ENCODE measurements around the gene ISCU. TPM values are rescaled to one million over a fixed set of nuclear protein-coding genes. Genes with fewer than 3 reads are reported as not detected.

The ISCU gene
- total and polyA plus RNA-seq, 2 of the 8 experiments (the other 6 are each of a cell fraction or from before 2014, with no cell fraction given), result 72.1 to 78.1 TPM

DNA sequence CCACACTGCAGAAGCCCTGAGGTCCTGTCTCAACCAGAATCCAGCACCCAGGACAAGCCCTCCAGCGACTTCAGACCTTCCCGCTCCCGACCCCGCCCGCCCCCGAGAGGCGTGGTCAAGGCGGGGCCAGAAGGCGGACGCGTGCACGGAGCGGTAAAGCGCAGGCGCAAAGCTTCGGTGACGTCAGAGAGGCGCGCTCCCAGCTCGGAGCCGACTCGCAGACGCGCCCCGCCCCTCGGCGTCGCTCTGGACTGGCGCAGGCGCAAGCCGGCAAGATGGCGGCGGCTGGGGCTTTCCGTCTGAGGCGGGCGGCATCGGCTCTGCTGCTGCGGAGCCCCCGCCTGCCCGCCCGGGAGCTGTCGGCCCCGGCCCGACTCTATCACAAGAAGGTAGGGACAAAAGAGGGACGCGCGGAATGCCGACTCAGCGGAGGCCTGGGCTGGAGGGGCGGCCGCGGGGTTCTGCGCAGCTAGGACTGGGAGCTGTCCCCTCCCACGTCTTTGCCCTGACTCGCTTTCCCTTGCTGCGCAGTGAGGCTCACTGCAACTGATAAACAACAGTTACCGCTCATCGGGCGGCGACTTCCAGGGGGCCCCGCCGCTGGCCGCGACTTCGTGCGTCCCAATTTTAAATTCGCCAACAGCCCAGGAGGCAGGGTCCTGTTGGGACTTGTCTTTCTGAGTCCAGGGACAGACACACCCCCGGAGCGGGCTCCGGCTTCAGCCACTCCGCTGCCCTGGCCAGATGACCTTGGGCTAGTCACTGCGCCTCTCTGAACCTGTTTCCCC lies at the start of gene ISCU (continued):
- TF ChIP-seq ZNF274 (IDR thresholded peaks at IDR 0.05; ENCODE audit: borderline replicate concordance, extremely low read depth, low read length) (no peak), EZH2 (IDR thresholded peaks at IDR 0.05; ENCODE audit: low read depth, low read length, severe bottlenecking) (no peak), POLR2AphosphoS5 (IDR thresholded peaks at IDR 0.05; ENCODE audit: low read depth, low read length) (no peak; the same call in 1 of the 2 replicates), SIX5 (IDR thresholded peaks at IDR 0.05; ENCODE audit: low read depth, low read length) (no peak), KDM5A (IDR thresholded peaks at IDR 0.05; ENCODE audit: low read length) (peak; percentile 93), RNF2 (IDR thresholded peaks at IDR 0.05; ENCODE audit: borderline replicate concordance, low read depth, low read length, missing control alignments, poor library complexity, severe bottlenecking) (no peak), ASH2L (IDR thresholded peaks at IDR 0.05; ENCODE audit: low read length) (peak; percentile 58), SIRT6 (IDR thresholded peaks at IDR 0.05; ENCODE audit: low read length) (no peak), NANOG (IDR thresholded peaks at IDR 0.05; ENCODE audit: insufficient read depth, low read depth, low read length, poor library complexity, severe bottlenecking) (no peak), SP4 (IDR thresholded peaks at IDR 0.05; ENCODE audit: low read length) (no peak; the same call in 1 of the 2 replicates), TCF12 (IDR thresholded peaks at IDR 0.05; ENCODE audit: low read depth, low read length) (no peak), ATF2 (IDR thresholded peaks at IDR 0.05; ENCODE audit: low read length) (no peak), SP1 (IDR thresholded peaks at IDR 0.05; ENCODE audit: low read depth, low read length) (no peak)
- TF ChIP-seq, protein P1, sequence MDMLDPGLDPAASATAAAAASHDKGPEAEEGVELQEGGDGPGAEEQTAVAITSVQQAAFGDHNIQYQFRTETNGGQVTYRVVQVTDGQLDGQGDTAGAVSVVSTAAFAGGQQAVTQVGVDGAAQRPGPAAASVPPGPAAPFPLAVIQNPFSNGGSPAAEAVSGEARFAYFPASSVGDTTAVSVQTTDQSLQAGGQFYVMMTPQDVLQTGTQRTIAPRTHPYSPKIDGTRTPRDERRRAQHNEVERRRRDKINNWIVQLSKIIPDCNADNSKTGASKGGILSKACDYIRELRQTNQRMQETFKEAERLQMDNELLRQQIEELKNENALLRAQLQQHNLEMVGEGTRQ (IDR thresholded peaks at IDR 0.05; ENCODE audit: low read length), result no peak

Measured in H1 (cell line).